Ishikawa (cell line): Measurements from ENCODE around the gene SELENOS.

Experiments used
- CEBPB ChIP-seq: IDR thresholded peaks from 2 replicates; pipeline ENCODE4 v1.6.1; 2012
- CREB1 ChIP-seq: IDR thresholded peaks from 2 replicates; pipeline ENCODE4 v1.6.1; 2012; ENCODE audit warnings: low read depth
- EP300 ChIP-seq: IDR thresholded peaks from 2 replicates; pipeline ENCODE4 v1.6.1; 2012; ENCODE audit warnings: borderline replicate concordance
- RAD21 ChIP-seq: IDR thresholded peaks from 2 replicates; pipeline ENCODE4 v1.6.1; 2012; ENCODE audit warnings: low read depth
- TEAD4 ChIP-seq: IDR thresholded peaks from 2 replicates; pipeline ENCODE4 v1.6.1; 2012
- YY1 ChIP-seq: IDR thresholded peaks from 2 replicates; pipeline ENCODE4 v1.6.1; 2012; ENCODE audit warnings: low read depth
- TF ChIP-seq, protein P1 (sequence below): IDR thresholded peaks from 2 replicates; pipeline ENCODE4 v1.6.1; 2012; ENCODE audit warnings: low read depth, mild to moderate bottlenecking

- TF ChIP-seq, protein P1, sequence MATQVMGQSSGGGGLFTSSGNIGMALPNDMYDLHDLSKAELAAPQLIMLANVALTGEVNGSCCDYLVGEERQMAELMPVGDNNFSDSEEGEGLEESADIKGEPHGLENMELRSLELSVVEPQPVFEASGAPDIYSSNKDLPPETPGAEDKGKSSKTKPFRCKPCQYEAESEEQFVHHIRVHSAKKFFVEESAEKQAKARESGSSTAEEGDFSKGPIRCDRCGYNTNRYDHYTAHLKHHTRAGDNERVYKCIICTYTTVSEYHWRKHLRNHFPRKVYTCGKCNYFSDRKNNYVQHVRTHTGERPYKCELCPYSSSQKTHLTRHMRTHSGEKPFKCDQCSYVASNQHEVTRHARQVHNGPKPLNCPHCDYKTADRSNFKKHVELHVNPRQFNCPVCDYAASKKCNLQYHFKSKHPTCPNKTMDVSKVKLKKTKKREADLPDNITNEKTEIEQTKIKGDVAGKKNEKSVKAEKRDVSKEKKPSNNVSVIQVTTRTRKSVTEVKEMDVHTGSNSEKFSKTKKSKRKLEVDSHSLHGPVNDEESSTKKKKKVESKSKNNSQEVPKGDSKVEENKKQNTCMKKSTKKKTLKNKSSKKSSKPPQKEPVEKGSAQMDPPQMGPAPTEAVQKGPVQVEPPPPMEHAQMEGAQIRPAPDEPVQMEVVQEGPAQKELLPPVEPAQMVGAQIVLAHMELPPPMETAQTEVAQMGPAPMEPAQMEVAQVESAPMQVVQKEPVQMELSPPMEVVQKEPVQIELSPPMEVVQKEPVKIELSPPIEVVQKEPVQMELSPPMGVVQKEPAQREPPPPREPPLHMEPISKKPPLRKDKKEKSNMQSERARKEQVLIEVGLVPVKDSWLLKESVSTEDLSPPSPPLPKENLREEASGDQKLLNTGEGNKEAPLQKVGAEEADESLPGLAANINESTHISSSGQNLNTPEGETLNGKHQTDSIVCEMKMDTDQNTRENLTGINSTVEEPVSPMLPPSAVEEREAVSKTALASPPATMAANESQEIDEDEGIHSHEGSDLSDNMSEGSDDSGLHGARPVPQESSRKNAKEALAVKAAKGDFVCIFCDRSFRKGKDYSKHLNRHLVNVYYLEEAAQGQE, result no peak
- TF ChIP-seq YY1 (no peak), CEBPB (no peak), EP300 (no peak), RAD21 (no peak), TEAD4 (no peak), CREB1 (no peak)
These were observed 40.1 kb upstream of the SELENOS start for GRCh38 chr15:101317336-101317872.
